ENCODE results near the gene TREX2.

The TREX2 gene

GRCh38 chrX:153397256-153397960, 48.4 kb downstream of the TREX2 start:
- H3K36me3 ChIP-seq (ENCODE audit: control insufficient read depth, insufficient read depth, low read length) = no peaks in the 10 kb centered on the region
- no peak overlapping the region for H3K9ac ChIP-seq (ENCODE audit: low read depth, low read length)
- H3K4me1 ChIP-seq (ENCODE audit: control insufficient read depth, insufficient read depth, low read length) = no peaks in the 10 kb centered on the region
- H3K4me3 ChIP-seq (ENCODE audit: low read depth, low read length) = no peak overlapping the region
- H3K9me3 ChIP-seq (ENCODE audit: control insufficient read depth, insufficient read depth, low read length) = peaks cover 2% of the 10 kb centered on the region
- H3K27me3 ChIP-seq (ENCODE audit: control insufficient read depth, insufficient read depth, low read length) = no peaks in the 10 kb centered on the region

GRCh38 chrX:153396320-153397195, 49.3 kb downstream of the TREX2 start:
- Histone ChIP-seq H3K36me3 (ENCODE audit: control insufficient read depth, insufficient read depth, low read length) (no peaks in the 10 kb centered on the region), H3K4me3 (ENCODE audit: low read depth, low read length) (no peak overlapping the region), H3K27me3 (ENCODE audit: control insufficient read depth, insufficient read depth, low read length) (no peaks in the 10 kb centered on the region), H3K4me1 (ENCODE audit: control insufficient read depth, insufficient read depth, low read length) (no peaks in the 10 kb centered on the region), H3K9me3 (ENCODE audit: control insufficient read depth, insufficient read depth, low read length) (peaks cover 10% of the 10 kb centered on the region), H3K9ac (ENCODE audit: low read depth, low read length) (no peak overlapping the region)

GRCh38 chrX:153395613-153396319, 50.1 kb downstream of the TREX2 start:
- no peaks in the 10 kb centered on the region for H3K27me3 ChIP-seq (ENCODE audit: control insufficient read depth, insufficient read depth, low read length)
- no peaks in the 10 kb centered on the region for H3K4me1 ChIP-seq (ENCODE audit: control insufficient read depth, insufficient read depth, low read length)
- H3K36me3 ChIP-seq (ENCODE audit: control insufficient read depth, insufficient read depth, low read length) = no peaks in the 10 kb centered on the region
- no peak overlapping the region for H3K4me3 ChIP-seq (ENCODE audit: low read depth, low read length)
- H3K9me3 ChIP-seq (ENCODE audit: control insufficient read depth, insufficient read depth, low read length) = peaks cover 16% of the 10 kb centered on the region
- H3K9ac ChIP-seq (ENCODE audit: low read depth, low read length) = no peak overlapping the region

GRCh38 chrX:153394612-153395011, 51.2 kb downstream of the TREX2 start:
- H3K9me3 ChIP-seq (ENCODE audit: control insufficient read depth, insufficient read depth, low read length) = peaks cover 18% of the 10 kb centered on the region

More at GRCh38 chrX:153394612-153395011, 51.2 kb downstream of the TREX2 start:
- H3K4me1 ChIP-seq (ENCODE audit: control insufficient read depth, insufficient read depth, low read length) = no peaks in the 10 kb centered on the region
- no peak overlapping the region for H3K9ac ChIP-seq (ENCODE audit: low read depth, low read length)
- no peaks in the 10 kb centered on the region for H3K27me3 ChIP-seq (ENCODE audit: control insufficient read depth, insufficient read depth, low read length)
- no peaks in the 10 kb centered on the region for H3K36me3 ChIP-seq (ENCODE audit: control insufficient read depth, insufficient read depth, low read length)
- no peak overlapping the region for H3K4me3 ChIP-seq (ENCODE audit: low read depth, low read length)
